Mammary microvascular endothelial cell (primary cell): ENCODE results near the gene PLCL1. TPM values are rescaled to one million over a fixed set of nuclear protein-coding genes. Genes with fewer than 3 reads are reported as not detected.

Experiments
- total RNA-seq: library from RNA; depleted of rRNA; stranded (reverse); fragments of >200 nt; gene quantifications from 2 replicates; pipeline ENCODE4 v1.2.3, GENCODE V29; 2015

Gene PLCL1
- 2.0 and 3.2 TPM in 2 replicates for total RNA-seq

DNA sequence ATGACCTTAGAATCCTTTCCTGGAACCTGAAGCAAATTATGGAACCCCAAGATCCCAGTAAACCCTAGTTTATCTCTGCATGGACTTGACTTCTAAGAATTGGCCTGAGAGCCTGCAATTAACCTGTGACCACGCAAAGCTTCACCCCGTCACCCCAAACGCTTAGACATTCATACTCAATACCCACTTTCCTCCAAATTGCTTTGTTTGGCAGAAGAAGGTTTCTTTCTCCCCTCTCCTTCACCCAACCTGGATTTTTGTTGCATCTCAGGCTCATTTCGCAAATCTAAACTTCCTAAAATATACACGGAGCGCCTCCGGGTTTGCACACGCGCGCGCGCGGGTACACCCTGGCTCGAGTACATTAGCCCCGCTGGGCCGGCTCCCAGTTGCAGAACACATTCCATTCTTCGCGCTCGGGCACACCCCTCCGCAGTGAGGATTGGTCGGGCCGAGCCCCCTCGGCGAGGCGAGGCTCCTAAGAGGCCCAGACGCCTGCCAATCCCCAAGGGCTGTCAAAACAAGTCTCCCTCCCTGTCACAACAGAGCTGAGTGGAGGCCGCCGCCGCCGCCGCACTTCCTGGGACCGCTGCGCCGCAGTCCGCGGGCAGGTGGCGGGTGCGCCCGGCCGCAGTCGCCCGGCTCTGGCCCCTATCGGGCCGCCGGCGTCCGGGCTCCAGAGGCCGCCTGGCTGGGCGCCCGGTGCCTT lies at the start of gene PLCL1:
PLCL1 (plus strand) TSS at position 545 of the 709 bp plus-strand sequence.

DNA sequence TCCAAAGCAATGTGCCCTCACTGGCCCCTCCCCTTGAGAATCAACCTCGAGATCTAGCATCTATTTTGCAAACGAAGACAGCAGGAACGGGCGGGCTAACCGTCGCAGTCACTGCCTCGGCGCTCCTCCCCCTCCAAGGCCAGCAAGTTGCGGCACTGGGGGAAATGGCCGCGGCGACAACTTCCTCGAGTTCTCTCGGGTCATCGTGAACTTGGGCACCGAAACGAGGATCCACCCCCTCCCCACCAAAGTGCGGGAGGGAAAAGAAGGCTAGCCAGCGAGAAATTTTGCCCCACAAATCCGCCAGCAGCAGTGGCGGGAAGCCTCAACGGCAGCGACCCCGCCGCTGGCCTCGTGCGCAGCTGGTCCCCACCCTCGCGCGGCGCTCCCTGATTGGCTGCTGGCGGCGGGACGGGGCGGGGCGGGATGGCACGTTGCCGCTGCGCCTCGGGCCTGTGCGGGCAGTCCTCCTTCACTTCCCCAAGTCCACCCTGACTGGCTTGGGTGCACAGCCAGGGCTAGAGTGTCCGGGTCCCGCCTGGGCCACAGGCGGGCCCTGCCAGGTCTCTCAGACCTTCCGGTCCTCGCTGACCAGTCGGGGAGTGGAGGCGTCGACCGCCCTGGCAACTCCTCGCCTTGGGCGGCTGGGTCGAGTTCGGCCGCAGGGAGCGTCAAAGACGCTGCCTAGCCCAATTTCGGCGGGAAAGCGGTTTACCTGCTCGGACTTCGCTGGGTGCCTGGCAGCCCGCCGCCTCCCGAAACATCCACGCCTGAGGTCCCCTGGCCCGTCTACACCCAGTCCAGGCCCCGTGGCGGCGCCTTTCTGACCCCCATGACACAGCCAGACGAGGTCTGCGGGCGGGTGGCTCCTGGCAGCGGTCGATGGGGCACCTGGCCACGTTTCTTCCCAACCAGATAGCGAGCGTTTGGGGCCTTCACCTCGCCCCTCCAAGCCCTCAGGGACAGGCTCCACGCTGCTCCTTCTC lies 19.1 kb upstream of the PLCL1 start, which contains the start of gene BOLL:
BOLL (minus strand) TSS at position 364 of the 986 bp plus-strand sequence. CDS start 3,469 bp downstream, outside the sequence.

Other genes with a start within 250 kb of the PLCL1 start
- 2.4 and 4.4 TPM in 2 replicates for gene RFTN2, start 129.0 kb upstream of the PLCL1 start, total RNA-seq
- gene MARS2, start 99.2 kb upstream of the PLCL1 start, total RNA-seq = 6.6 TPM in 2 replicates
- gene BOLL, start 19.3 kb upstream of the PLCL1 start, total RNA-seq = not detected in 2 replicates